IgD-negative memory B cell (primary cell): ENCODE measurements around the gene ZNF629. TPM values are rescaled to one million over a fixed set of nuclear protein-coding genes. Genes with fewer than 3 reads are reported as not detected.

ENCODE experiments used
- H3K27ac Mint-ChIP-seq, 3 donors: one replicate each; pipeline ENCODE4 v1.8.0; 2020 to 2022; ENCODE audit warnings: mild to moderate bottlenecking in 3 of 3, mixed read lengths in 3 of 3, moderate library complexity in 1 of 3
- H3K27me3 Mint-ChIP-seq: one replicate; pipeline ENCODE4 v1.8.0; 2021; ENCODE audit warnings: mixed read lengths
- H3K36me3 Mint-ChIP-seq: one replicate; pipeline ENCODE4 v1.8.0; 2020; ENCODE audit warnings: mild to moderate bottlenecking, mixed read lengths
- H3K4me1 Mint-ChIP-seq, 3 donors: one replicate each; pipeline ENCODE4 v1.8.0; 2020 to 2022; ENCODE audit warnings: mixed read lengths in 3 of 3, mild to moderate bottlenecking in 1 of 3
- H3K4me3 Mint-ChIP-seq, 4 donors: one replicate each; pipeline ENCODE4 v1.8.0; 2020 to 2022; ENCODE audit warnings: mild to moderate bottlenecking in 4 of 4, mixed read lengths in 4 of 4, moderate library complexity in 3 of 4
- H3K9me3 Mint-ChIP-seq, 3 donors: one replicate each; pipeline ENCODE4 v1.8.0; 2020 to 2021; ENCODE audit warnings: mixed read lengths in 3 of 3, mild to moderate bottlenecking in 1 of 3
- polyA plus RNA-seq: library from polyadenylated mRNA; unstranded; fragments of 300-500 nt; fragmentation: Illumina TruSeq; gene quantifications from one replicate; pipeline ENCODE4 v1.2.3, GENCODE V29; 2021

Gene ZNF629
- polyA plus RNA-seq, 1 donor from 2014 or later, result 0.30 TPM

DNA sequence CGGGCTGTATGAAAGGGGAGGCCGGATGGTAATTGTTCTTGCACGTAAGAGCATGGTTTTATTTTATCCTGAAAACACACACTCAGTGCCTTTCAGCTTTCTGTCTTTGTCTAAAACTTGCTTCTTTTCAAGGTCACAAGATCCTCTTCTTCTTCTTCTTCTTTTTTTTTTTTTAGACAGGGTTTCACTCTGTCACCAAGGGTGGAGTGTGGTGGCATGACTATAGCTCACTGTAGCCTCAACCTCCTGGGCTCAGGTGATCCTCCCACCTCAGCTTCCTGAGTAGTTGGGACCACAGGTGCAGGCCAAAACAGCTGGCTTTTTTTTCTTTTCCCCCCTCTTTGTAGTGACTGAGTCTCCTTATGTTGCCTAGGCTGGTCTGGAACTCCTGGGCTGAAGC lies 15.9 kb upstream of the ZNF629 start:
- no peaks in the 10 kb centered on the region for H3K9me3 Mint-ChIP-seq
- H3K4me1 Mint-ChIP-seq, result peaks cover 12 to 18% (median 13%) of the 10 kb centered on the region in 3 donors
- H3K4me3 Mint-ChIP-seq, result peak overlapping the region in 2 of 4 donors; percentile 58 to 61
- H3K27me3 Mint-ChIP-seq, result peaks cover 15% of the 10 kb centered on the region
- peaks cover 2% of the 10 kb centered on the region for H3K36me3 Mint-ChIP-seq
- no peak overlapping the region for H3K27ac Mint-ChIP-seq

DNA sequence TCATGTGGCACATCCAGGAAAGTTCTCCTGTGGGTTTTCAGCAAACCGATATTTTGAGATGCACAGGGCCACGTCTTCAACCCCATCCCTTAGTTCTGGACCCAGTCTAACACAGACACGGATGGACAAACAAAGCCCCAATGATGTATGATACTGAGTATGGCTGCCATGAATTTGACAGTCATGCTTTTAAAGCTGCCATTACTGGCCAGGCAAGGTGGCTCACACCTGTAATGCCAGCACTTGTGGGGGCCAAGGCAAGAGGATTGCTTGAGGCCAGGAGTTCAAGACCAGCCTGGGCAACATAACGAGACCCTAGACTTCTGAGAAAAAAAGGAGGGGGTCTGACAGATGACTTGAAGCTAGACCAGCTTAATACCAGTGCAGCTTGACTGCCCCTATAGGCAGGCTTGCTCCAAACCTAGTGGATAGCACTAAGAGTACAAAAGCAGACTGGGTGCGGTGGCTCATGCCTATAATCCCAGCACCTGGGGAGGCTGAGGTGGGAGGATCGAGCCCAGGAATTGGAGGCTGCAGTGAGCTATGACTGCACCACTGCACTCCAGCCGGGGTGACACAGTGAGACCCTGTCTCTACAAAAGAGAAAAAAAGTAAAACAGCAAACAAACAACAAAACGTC lies 10.8 kb upstream of the ZNF629 start:
- Mint-ChIP-seq H3K36me3 (peaks cover 3% of the 10 kb centered on the region), H3K9me3 (no peaks in the 10 kb centered on the region), H3K4me3 (no peak overlapping the region), H3K4me1 (peaks cover under 1 to 2% (median 1%) of the 10 kb centered on the region in 3 donors), H3K27ac (no peak overlapping the region), H3K27me3 (no peaks in the 10 kb centered on the region)

DNA sequence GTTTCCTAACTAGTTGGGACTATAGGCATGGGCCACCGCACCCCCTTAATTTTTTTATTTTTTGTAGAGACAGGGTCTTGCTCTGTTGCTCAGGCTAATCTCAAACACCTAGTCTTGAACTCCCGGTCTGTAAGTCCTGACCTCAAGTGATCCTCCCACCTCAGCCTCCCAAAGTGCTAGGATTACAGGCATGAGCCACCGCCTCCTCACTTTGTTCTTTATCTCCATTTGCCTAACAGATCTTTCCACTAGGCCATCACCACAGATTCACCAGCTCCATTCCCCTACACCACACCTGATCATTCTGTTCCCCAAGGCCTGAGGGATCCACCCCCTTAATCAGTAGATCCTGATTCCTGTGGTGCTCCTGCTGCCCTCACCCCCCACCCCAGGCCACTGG lies 7.6 kb upstream of the ZNF629 start:
- H3K36me3 Mint-ChIP-seq, result peaks cover 2% of the 10 kb centered on the region

DNA sequence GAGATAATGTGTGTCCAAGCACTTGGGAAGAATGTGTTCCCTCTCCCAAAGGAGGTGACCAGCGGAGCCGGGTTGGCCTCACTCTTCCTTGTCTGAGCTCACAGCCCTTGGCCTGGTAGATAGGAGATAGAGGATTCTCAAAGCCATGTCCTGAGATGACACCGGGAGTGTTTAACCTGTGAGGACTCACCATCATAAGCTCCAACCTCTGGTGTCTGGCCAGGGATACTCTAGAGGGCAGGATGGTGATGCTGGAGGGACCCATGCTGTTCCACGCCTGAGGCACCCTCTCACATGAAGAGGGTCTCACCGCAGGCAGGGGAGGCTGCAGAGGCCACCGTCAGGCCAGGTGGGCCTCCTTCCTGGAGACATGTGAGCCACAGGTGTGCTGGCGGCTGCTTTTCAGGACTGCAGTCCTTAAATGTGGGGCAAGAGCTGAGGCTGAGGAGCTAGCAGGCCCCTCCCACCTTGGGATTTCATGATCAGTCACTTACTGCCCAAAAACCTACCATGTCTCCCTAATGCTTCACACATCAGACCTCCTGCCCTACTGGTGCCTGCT lies 6.6 kb upstream of the ZNF629 start:
- H3K4me3 Mint-ChIP-seq, result no peak overlapping the region
- no peaks in the 10 kb centered on the region for H3K4me1 Mint-ChIP-seq
- H3K27me3 Mint-ChIP-seq, result no peaks in the 10 kb centered on the region
- H3K36me3 Mint-ChIP-seq, result peaks cover 2% of the 10 kb centered on the region
- no peaks in the 10 kb centered on the region for H3K9me3 Mint-ChIP-seq
- no peak overlapping the region for H3K27ac Mint-ChIP-seq

More for the DNA sequence above, 7.6 kb upstream of the ZNF629 start:
- Mint-ChIP-seq H3K4me3 (no peak overlapping the region), H3K27ac (no peak overlapping the region), H3K27me3 (no peaks in the 10 kb centered on the region), H3K9me3 (no peaks in the 10 kb centered on the region), H3K4me1 (no peaks in the 10 kb centered on the region)

DNA sequence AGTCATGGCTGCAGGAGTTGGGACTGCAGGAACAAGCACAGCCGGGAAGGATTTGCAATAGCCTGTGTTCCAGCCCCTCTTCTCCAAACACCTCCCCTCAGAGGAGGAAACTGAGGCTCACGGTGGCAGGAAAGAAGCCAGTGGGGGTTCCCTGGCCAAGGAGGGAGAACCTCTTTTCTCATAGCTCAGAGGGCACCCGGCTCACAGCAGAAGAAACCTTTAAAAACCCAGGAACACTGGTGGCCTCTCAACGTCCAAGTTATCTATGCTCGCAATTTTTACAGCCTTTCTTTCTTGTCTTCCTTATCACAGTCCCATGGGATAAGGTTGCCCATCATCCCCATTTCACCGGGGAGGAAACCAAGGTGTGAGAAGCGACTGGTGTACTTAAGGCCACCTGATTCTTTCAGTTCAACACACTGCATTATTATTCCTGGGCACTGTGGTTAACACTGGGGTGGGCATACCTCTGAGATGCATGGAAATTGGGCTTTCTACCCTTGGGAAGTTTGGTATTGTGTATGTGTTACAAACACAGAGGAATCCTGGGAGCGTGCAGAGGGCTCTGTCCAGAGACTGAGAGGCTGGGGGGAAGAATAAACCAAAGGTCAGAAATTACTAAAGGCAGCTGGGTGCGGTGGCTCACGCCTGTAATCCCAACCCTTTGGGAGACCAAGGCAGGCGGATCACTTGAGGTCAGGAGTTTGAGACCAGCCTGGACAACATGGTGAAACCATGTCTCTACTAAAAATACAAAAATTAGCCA lies 791 bp upstream of the ZNF629 start:
- Mint-ChIP-seq H3K27me3 (peaks cover 18% of the 10 kb centered on the region), H3K36me3 (no peaks in the 10 kb centered on the region), H3K9me3 (no peaks in the 10 kb centered on the region), H3K4me3 (peak overlapping the region; percentile 60 to 90 (median 78)), H3K27ac (peak overlapping the region in 1 of 3 donors; percentile 67), H3K4me1 (peaks cover 0 to 6% (median 6%) of the 10 kb centered on the region in 3 donors)

DNA sequence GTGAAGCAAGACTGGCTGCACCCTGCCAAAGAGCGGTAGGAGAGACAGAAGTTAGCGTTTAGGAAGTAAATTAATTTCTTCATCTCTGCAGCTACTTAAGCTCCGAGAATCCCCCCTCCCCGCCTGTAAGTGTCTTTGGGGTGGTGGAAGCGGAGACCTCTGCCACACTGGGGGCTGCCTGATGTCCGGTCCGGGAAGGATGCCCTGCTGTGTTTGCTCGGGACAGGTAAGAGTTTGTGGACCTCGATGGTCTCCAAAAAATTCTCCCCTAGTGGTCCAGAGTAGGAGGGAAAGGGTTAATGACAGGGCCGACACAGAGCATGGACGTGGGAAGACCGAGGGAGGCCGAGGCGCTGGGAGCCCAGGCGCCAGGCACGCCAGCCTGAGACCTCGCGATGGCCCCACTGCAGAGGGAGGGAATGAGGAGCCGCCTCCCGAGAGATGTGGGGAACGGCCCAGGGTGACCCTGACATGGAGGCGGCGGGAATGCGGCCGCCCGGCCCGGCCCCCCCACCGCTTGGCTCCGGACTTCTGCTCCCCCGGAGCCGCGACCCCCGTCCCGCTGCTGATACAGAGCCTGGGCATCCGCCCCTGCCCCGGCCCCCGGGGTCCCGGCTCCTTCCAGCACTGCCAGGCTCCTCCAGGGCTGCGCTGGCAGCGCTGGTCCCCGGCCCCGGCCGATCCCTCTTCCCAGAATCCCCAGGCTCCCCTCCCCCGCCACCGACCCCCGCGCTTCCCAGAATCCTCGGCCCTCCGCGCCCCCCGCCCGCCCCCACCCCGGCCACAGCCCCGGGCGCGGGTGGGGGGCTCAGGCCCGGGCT lies 680 bp downstream of the ZNF629 start:
- H3K27ac Mint-ChIP-seq, result no peak overlapping the region
- peaks cover 0 to 6% (median 6%) of the 10 kb centered on the region in 3 donors for H3K4me1 Mint-ChIP-seq
- no peaks in the 10 kb centered on the region for H3K36me3 Mint-ChIP-seq
- no peaks in the 10 kb centered on the region for H3K9me3 Mint-ChIP-seq
- peaks cover 18% of the 10 kb centered on the region for H3K27me3 Mint-ChIP-seq
- H3K4me3 Mint-ChIP-seq, result peak overlapping the region; percentile 58 to 88 (median 69)

DNA sequence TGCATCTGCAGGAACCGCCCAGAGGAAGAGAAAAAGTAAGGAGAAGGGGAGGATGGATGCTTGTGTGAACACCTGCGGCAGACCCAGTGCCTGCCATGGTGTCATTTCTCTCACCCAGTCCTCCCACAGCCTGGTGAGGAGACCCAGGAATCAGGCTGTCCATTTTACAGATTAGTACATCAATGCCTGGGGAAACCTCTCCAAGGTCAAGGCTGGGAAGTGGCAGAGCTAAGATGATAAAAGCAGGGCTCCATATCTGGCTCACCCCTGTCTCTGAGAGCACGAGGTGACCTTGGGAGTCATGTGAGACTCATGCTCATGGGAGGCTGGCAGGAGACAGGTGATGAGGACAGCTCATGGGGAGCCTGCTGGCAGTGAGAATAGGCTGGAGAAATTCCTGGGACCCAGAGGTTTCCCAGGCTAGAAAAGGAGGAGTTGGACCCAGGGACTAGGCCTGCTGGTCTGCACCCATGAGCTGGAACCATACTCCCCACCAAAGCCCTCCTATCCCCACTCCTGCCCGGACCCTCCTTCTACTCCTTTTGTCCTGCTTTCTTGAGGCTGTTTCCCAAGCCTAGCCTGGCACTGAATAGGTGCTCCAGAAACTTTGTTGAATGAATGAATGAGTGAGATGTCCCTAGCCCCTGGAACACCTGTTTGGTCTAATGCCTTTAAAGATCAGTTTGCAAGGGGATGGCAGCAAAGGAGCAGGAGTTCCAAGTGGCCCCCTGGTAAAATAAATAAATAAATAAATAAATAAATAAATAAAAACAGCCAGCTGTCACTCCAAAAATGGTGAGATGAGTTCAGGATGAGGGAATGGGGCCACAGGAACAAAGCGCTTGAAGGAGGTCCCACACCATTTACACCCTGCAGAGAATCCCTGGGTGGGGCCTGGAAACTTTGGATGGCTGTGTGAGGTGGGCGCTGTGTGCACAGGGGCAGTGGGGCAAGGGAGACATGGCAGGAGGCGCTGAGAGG lies 1.6 kb downstream of the ZNF629 start:
- no peaks in the 10 kb centered on the region for H3K9me3 Mint-ChIP-seq
- H3K4me3 Mint-ChIP-seq, result peak overlapping the region in 3 of 4 donors; percentile 36 to 88 (median 62)
- no peak overlapping the region for H3K27ac Mint-ChIP-seq
- peaks cover 18% of the 10 kb centered on the region for H3K27me3 Mint-ChIP-seq
- H3K4me1 Mint-ChIP-seq, result peaks cover 0 to 6% (median 6%) of the 10 kb centered on the region in 3 donors
- H3K36me3 Mint-ChIP-seq, result no peaks in the 10 kb centered on the region

DNA sequence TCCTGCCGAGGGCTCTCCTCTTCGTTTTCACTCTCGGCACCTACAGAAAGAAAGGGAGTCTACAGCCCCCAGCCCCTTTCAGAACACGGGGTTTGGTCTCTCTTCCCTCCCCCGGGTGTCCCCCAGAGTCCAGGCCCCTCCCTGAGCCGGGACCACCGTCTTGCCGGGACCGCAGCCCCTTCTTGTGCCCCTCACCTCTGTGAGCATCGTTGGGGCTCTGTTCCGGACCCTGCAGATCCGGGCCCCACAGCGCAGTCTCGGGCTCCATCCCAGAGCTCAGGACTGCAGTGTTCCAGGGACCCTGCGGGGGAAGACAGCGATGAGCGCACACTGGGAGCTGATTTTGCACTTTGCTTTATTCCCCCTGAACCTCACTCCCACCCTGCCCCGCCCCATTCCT lies 2.8 kb downstream of the ZNF629 start:
- peaks cover 0 to 6% (median 6%) of the 10 kb centered on the region in 3 donors for H3K4me1 Mint-ChIP-seq
- peaks cover 18% of the 10 kb centered on the region for H3K27me3 Mint-ChIP-seq
- peaks cover 1% of the 10 kb centered on the region for H3K36me3 Mint-ChIP-seq
- no peak overlapping the region for H3K4me3 Mint-ChIP-seq
- H3K27ac Mint-ChIP-seq, result no peak overlapping the region
- no peaks in the 10 kb centered on the region for H3K9me3 Mint-ChIP-seq

DNA sequence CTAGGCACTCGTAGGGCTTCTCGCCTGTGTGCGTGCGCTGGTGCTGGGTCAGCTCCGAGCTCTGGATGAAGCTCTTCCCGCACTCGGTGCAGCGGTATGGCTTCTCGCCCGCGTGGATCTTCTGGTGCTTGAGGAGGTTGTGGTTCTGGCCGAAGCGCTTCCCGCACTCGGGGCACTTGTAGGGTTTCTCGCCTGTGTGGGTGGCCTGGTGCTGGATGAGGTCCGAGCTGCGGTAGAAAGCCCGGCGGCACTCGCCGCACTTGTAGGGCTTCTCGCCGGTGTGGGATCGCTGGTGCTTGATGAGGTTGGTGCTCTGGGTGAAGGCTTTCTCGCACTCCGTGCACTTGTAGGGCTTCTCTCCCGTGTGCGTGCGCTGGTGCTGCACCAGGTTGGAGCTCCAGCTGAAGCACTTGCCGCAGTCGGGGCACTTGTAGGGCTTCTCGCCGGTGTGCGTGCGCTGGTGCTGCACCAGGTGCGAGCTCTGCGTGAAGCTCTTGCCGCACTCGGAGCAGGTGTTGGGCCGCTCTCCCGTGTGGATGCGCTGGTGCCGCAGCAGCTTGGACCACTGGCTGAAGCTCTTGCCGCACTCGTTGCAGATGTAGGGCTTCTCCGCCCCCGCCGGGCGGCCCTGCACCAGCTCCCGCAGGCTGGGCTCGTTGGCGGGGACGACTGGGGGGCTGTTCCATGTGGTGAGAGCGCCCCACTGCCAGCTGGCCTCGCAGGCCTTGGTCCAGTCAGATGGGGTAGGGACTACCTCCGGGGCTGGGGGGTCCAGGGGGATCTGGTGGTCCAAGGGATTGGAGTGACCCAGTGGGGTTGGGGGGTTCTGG lies 3.5 kb downstream of the ZNF629 start:
- Mint-ChIP-seq H3K36me3 (peaks cover 1% of the 10 kb centered on the region), H3K27ac (no peak overlapping the region), H3K27me3 (peaks cover 19% of the 10 kb centered on the region), H3K4me3 (no peak overlapping the region), H3K4me1 (peaks cover 0 to 6% (median 6%) of the 10 kb centered on the region in 3 donors), H3K9me3 (no peaks in the 10 kb centered on the region)

DNA sequence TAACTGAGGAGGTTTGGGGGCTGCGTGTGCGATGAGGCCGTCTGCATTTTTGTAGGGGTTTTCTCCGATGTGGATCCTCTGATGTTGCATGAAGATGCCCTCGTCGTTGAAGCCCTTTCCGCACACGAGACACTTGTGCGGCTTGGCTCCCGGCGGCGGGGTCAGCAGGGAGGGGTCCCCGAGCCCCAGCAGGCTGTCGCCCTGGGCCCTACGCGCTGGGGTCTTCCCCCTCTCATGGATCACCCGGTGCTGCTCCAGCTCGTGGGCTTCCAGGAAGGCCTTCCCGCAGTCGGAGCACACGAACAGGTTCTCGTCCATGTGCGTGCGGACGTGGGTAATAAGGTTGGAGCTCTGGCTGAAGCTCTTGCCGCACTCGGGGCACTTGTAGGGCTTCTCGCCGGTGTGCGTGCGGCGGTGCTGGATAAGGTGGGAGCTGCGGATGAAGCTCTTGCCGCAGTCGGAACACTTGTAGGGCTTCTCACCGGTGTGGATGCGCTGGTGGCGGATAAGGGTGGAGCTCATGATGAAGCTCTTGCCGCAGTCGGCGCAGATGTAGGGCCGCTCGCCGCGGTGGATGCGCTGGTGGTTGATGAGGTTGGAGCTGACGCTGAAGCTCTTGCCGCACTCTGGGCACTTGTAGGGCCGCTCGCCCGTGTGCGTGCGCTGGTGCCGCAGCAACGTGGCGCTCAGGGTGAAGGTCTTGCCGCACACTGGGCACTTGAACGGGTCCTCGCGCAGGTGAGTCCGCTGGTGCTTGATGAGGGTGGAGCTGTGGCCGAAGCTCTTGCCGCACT lies 4.3 kb downstream of the ZNF629 start:
- no peak overlapping the region for H3K27ac Mint-ChIP-seq
- H3K27me3 Mint-ChIP-seq, result peaks cover 13% of the 10 kb centered on the region
- H3K9me3 Mint-ChIP-seq, result no peaks in the 10 kb centered on the region
- H3K4me3 Mint-ChIP-seq, result no peak overlapping the region
- peaks cover 0 to 3% (median 3%) of the 10 kb centered on the region in 3 donors for H3K4me1 Mint-ChIP-seq
- peaks cover 1% of the 10 kb centered on the region for H3K36me3 Mint-ChIP-seq

DNA sequence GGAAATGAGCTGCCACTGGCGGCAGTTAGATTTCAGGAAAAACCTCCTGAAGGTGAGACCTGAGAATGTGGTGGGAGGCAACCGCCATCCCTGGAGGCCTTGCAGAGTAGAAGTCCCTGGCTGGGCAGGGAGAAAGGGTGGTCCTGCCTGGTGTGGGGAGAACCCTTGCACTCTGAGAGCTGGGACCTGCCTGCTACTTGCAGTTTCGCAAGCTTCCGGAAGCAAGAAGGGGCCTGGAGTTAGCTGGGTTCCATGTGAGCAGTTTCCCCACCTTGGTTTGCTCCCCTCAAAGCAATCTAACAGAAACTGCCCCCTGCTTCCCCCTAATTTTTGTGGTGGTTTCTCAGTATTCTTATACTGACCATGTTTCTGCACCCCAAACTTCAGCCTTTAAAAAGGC lies 6.5 kb downstream of the ZNF629 start:
- H3K36me3 Mint-ChIP-seq, result peaks cover 1% of the 10 kb centered on the region
- H3K27ac Mint-ChIP-seq, result no peak overlapping the region
- no peaks in the 10 kb centered on the region for H3K9me3 Mint-ChIP-seq
- peak overlapping the region in 1 of 4 donors; percentile 29 for H3K4me3 Mint-ChIP-seq
- peaks cover 0 to 6% (median 2%) of the 10 kb centered on the region in 3 donors for H3K4me1 Mint-ChIP-seq
- peaks cover 10% of the 10 kb centered on the region for H3K27me3 Mint-ChIP-seq

DNA sequence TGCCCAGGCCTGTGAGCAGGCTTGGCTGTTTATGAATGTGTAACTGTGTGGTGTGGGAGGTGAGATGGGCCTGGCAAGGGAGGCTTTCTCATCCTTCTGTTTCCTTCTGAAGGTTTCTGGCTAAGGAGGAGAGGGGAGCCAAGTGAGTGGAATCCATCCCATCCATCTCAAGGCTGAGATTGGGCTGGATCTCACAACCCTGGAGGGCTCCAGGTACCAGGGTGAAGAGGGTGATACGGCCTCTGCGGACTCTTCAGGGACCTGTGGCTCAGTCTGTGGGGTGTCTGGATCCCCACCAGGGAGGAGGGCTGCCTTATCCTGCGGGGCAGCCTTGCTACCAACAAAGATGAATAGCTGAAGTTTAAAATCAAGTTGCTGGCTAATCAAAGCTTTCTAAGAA lies 7.0 kb downstream of the ZNF629 start:
- H3K36me3 Mint-ChIP-seq, result peaks cover 1% of the 10 kb centered on the region
- H3K9me3 Mint-ChIP-seq, result no peaks in the 10 kb centered on the region
- H3K27ac Mint-ChIP-seq, result no peak overlapping the region
- H3K4me1 Mint-ChIP-seq, result peaks cover 0 to 6% (median 5%) of the 10 kb centered on the region in 3 donors
- peaks cover 10% of the 10 kb centered on the region for H3K27me3 Mint-ChIP-seq
- H3K4me3 Mint-ChIP-seq, result peak overlapping the region in 1 of 4 donors; percentile 3
